ENCODE measurements around the gene KCNMB1. TPM values are rescaled to one million over a fixed set of nuclear protein-coding genes. Genes with fewer than 3 reads are reported as not detected.
A peak's percentile ranks its signal among the peaks of the same experiment; 100 is the strongest.

Gene KCNMB1
- total and polyA plus RNA-seq, 3 experiments from 2014 or later: not detected

- H3K4me1 Mint-ChIP-seq: peaks cover 0 to 2% (median 0%) of the 10 kb centered on the region in 3 donors
- H3K27me3 Mint-ChIP-seq: peaks cover 3 to 29% of the 10 kb centered on the region in 2 donors
- POLR2A ChIA-PET: no interaction called here
- CTCF ChIA-PET: interaction anchor here (1.5 kb wide), 1 partner anchor 10 kb away, joined by 4 read pairs; no protein-coding TSS in a partner anchor
- no peak for DNase-seq
- H3K36me3 Mint-ChIP-seq: peaks cover 0 to 3% (median 0%) of the 10 kb centered on the region in 3 donors
- no peaks in the 10 kb centered on the region for H3K9me3 ChIP-seq (ENCODE audit: low read length)
- no peak overlapping the region for H3K27ac ChIP-seq (ENCODE audit: low read depth, low read length)
- no peaks in the 10 kb centered on the region for H3K4me1 ChIP-seq (ENCODE audit: insufficient read depth, low read length)
- H3K27ac Mint-ChIP-seq: no peak overlapping the region
- no peak overlapping the region for H3K4me3 ChIP-seq (ENCODE audit: low read length)
- no peaks in the 10 kb centered on the region for H3K27me3 ChIP-seq (ENCODE audit: insufficient read depth, low read length, poor library complexity, severe bottlenecking)
- H3K36me3 ChIP-seq (ENCODE audit: insufficient read depth, low read length): no peaks in the 10 kb centered on the region
- no peak overlapping the region for H3K4me3 Mint-ChIP-seq
- no peaks in the 10 kb centered on the region for H3K9me3 Mint-ChIP-seq
Observed at GRCh38 chr5:170430866-170431437, 41.8 kb upstream of the KCNMB1 start.

- Histone ChIP-seq H3K27ac (ENCODE audit: low read depth, low read length) (no peak overlapping the region), H3K4me1 (ENCODE audit: insufficient read depth, low read length) (no peaks in the 10 kb centered on the region), H3K4me3 (ENCODE audit: low read length) (no peak overlapping the region), H3K9me3 (ENCODE audit: low read length) (no peaks in the 10 kb centered on the region), H3K27me3 (ENCODE audit: insufficient read depth, low read length, poor library complexity, severe bottlenecking) (no peaks in the 10 kb centered on the region), H3K36me3 (ENCODE audit: insufficient read depth, low read length) (no peaks in the 10 kb centered on the region)
- POLR2A ChIA-PET: no interaction called here
- Mint-ChIP-seq H3K36me3 (peaks cover 0 to 3% (median 0%) of the 10 kb centered on the region in 3 donors), H3K27me3 (peaks cover 3 to 29% of the 10 kb centered on the region in 2 donors), H3K4me1 (peaks cover 0 to 2% (median 0%) of the 10 kb centered on the region in 3 donors), H3K27ac (peak overlapping the region in 1 of 8 donors; percentile 79), H3K9me3 (no peaks in the 10 kb centered on the region), H3K4me3 (no peak overlapping the region)
- CTCF ChIA-PET: no interaction called here
- DNase-seq: no peak
Observed at GRCh38 chr5:170430256-170430655, 41.1 kb upstream of the KCNMB1 start.

GRCh38 chr5:170429014-170429413 is 39.8 kb upstream of the KCNMB1 start:
- no peaks in the 10 kb centered on the region for H3K9me3 Mint-ChIP-seq
- H3K4me3 ChIP-seq (ENCODE audit: low read length): no peak overlapping the region
- H3K27me3 Mint-ChIP-seq: peaks cover 6 to 31% of the 10 kb centered on the region in 2 donors
- no peaks in the 10 kb centered on the region for H3K9me3 ChIP-seq (ENCODE audit: low read length)
- peaks cover 0 to 3% (median 0%) of the 10 kb centered on the region in 3 donors for H3K36me3 Mint-ChIP-seq
- no peaks in the 10 kb centered on the region for H3K36me3 ChIP-seq (ENCODE audit: insufficient read depth, low read length)
- H3K27me3 ChIP-seq (ENCODE audit: insufficient read depth, low read length, poor library complexity, severe bottlenecking): no peaks in the 10 kb centered on the region
- H3K27ac Mint-ChIP-seq: no peak overlapping the region
- no peaks in the 10 kb centered on the region for H3K4me1 Mint-ChIP-seq
- CTCF ChIA-PET: no interaction called here
- POLR2A ChIA-PET: no interaction called here
- H3K4me3 Mint-ChIP-seq: no peak overlapping the region
- no peak for DNase-seq
- no peaks in the 10 kb centered on the region for H3K4me1 ChIP-seq (ENCODE audit: insufficient read depth, low read length)
- H3K27ac ChIP-seq (ENCODE audit: low read depth, low read length): no peak overlapping the region

- ChIA-PET POLR2A (no interaction called here), CTCF (no interaction called here)
- no peak overlapping the region for H3K4me3 ChIP-seq (ENCODE audit: low read length)
- Mint-ChIP-seq H3K4me1 (no peaks in the 10 kb centered on the region), H3K36me3 (peaks cover 0 to 2% (median 0%) of the 10 kb centered on the region in 3 donors), H3K4me3 (no peak overlapping the region), H3K27me3 (peaks cover 6 to 32% of the 10 kb centered on the region in 2 donors), H3K9me3 (no peaks in the 10 kb centered on the region), H3K27ac (peak overlapping the region in 1 of 8 donors; percentile 21)
- H3K36me3 ChIP-seq (ENCODE audit: insufficient read depth, low read length): no peaks in the 10 kb centered on the region
- H3K27me3 ChIP-seq (ENCODE audit: insufficient read depth, low read length, poor library complexity, severe bottlenecking): no peaks in the 10 kb centered on the region
- no peaks in the 10 kb centered on the region for H3K9me3 ChIP-seq (ENCODE audit: low read length)
- no peaks in the 10 kb centered on the region for H3K4me1 ChIP-seq (ENCODE audit: insufficient read depth, low read length)
- H3K27ac ChIP-seq (ENCODE audit: low read depth, low read length): no peak overlapping the region
- no peak for DNase-seq
Observed at GRCh38 chr5:170427672-170428236, 38.6 kb upstream of the KCNMB1 start.

- Histone ChIP-seq H3K36me3 (ENCODE audit: insufficient read depth, low read length) (no peaks in the 10 kb centered on the region), H3K4me3 (ENCODE audit: low read length) (no peak overlapping the region), H3K9me3 (ENCODE audit: low read length) (no peaks in the 10 kb centered on the region), H3K27me3 (ENCODE audit: insufficient read depth, low read length, poor library complexity, severe bottlenecking) (no peaks in the 10 kb centered on the region), H3K4me1 (ENCODE audit: insufficient read depth, low read length) (no peaks in the 10 kb centered on the region), H3K27ac (ENCODE audit: low read depth, low read length) (no peak overlapping the region)
- H3K9me3 Mint-ChIP-seq: no peaks in the 10 kb centered on the region
- POLR2A ChIA-PET: no interaction called here
- CTCF ChIA-PET: interaction anchor here (1.3 to 1.9 kb wide), 2 partner anchors 8 to 326 kb away, joined by 4 to 6 read pairs; no protein-coding TSS in a partner anchor
- H3K4me3 Mint-ChIP-seq: no peak overlapping the region
- peaks cover 6 to 29% of the 10 kb centered on the region in 2 donors for H3K27me3 Mint-ChIP-seq
- H3K4me1 Mint-ChIP-seq: no peaks in the 10 kb centered on the region
- no peaks in the 10 kb centered on the region for H3K36me3 Mint-ChIP-seq
- no peak for DNase-seq
- H3K27ac Mint-ChIP-seq: no peak overlapping the region
Observed at GRCh38 chr5:170426786-170427185, 37.6 kb upstream of the KCNMB1 start.

GRCh38 chr5:170426149-170426767 is 37.1 kb upstream of the KCNMB1 start:
- ChIA-PET POLR2A (no interaction called here), CTCF (interaction anchor here (1.3 to 1.9 kb wide), 2 partner anchors 9 to 325 kb away, joined by 4 to 6 read pairs; no protein-coding TSS in a partner anchor)
- H3K9me3 ChIP-seq (ENCODE audit: low read length): no peaks in the 10 kb centered on the region
- H3K36me3 ChIP-seq (ENCODE audit: insufficient read depth, low read length): no peaks in the 10 kb centered on the region
- H3K27ac ChIP-seq (ENCODE audit: low read depth, low read length): no peak overlapping the region
- no peaks in the 10 kb centered on the region for H3K4me1 ChIP-seq (ENCODE audit: insufficient read depth, low read length)
- no peak overlapping the region for H3K4me3 ChIP-seq (ENCODE audit: low read length)
- H3K9me3 Mint-ChIP-seq: no peaks in the 10 kb centered on the region
- DNase-seq: no peak
- no peak overlapping the region for H3K4me3 Mint-ChIP-seq
- no peaks in the 10 kb centered on the region for H3K4me1 Mint-ChIP-seq
- H3K27me3 Mint-ChIP-seq: peaks cover 6 to 29% of the 10 kb centered on the region in 2 donors
- H3K27ac Mint-ChIP-seq: no peak overlapping the region
- no peaks in the 10 kb centered on the region for H3K27me3 ChIP-seq (ENCODE audit: insufficient read depth, low read length, poor library complexity, severe bottlenecking)
- H3K36me3 Mint-ChIP-seq: no peaks in the 10 kb centered on the region

GRCh38 chr5:170425731-170426130 is 36.6 kb upstream of the KCNMB1 start:
- peaks cover 1 to 2% (median 2%) of the 10 kb centered on the region in 3 donors for H3K4me1 Mint-ChIP-seq
- peaks cover 6 to 29% of the 10 kb centered on the region in 2 donors for H3K27me3 Mint-ChIP-seq
- H3K27ac Mint-ChIP-seq: no peak overlapping the region
- no peak for DNase-seq
- no peaks in the 10 kb centered on the region for H3K9me3 ChIP-seq (ENCODE audit: low read length)
- no peak overlapping the region for H3K4me3 Mint-ChIP-seq
- H3K4me3 ChIP-seq (ENCODE audit: low read length): no peak overlapping the region
- H3K27ac ChIP-seq (ENCODE audit: low read depth, low read length): no peak overlapping the region
- H3K36me3 ChIP-seq (ENCODE audit: insufficient read depth, low read length): no peaks in the 10 kb centered on the region
- no peaks in the 10 kb centered on the region for H3K27me3 ChIP-seq (ENCODE audit: insufficient read depth, low read length, poor library complexity, severe bottlenecking)
- POLR2A ChIA-PET: no interaction called here
- no peaks in the 10 kb centered on the region for H3K36me3 Mint-ChIP-seq
- no peaks in the 10 kb centered on the region for H3K9me3 Mint-ChIP-seq
- H3K4me1 ChIP-seq (ENCODE audit: insufficient read depth, low read length): no peaks in the 10 kb centered on the region
- CTCF ChIA-PET: interaction anchor here (1.0 to 1.9 kb wide), 5 partner anchors 8 to 325 kb away, joined by 3 to 6 read pairs (median 4); no protein-coding TSS in a partner anchor

- no peak overlapping the region for H3K4me3 Mint-ChIP-seq
- H3K36me3 ChIP-seq (ENCODE audit: insufficient read depth, low read length): no peaks in the 10 kb centered on the region
- H3K4me1 Mint-ChIP-seq: peaks cover 2 to 4% (median 4%) of the 10 kb centered on the region in 3 donors
- H3K27ac Mint-ChIP-seq: no peak overlapping the region
- ChIA-PET POLR2A (no interaction called here), CTCF (interaction anchor here (1.0 to 1.5 kb wide), 5 partner anchors 9 to 198 kb away, joined by 3 to 6 read pairs (median 4); no protein-coding TSS in a partner anchor)
- H3K4me3 ChIP-seq (ENCODE audit: low read length): no peak overlapping the region
- H3K27me3 Mint-ChIP-seq: peaks cover 6 to 19% of the 10 kb centered on the region in 2 donors
- DNase-seq: no peak
- no peaks in the 10 kb centered on the region for H3K4me1 ChIP-seq (ENCODE audit: insufficient read depth, low read length)
- no peaks in the 10 kb centered on the region for H3K36me3 Mint-ChIP-seq
- no peaks in the 10 kb centered on the region for H3K9me3 ChIP-seq (ENCODE audit: low read length)
- H3K9me3 Mint-ChIP-seq: no peaks in the 10 kb centered on the region
- no peaks in the 10 kb centered on the region for H3K27me3 ChIP-seq (ENCODE audit: insufficient read depth, low read length, poor library complexity, severe bottlenecking)
- no peak overlapping the region for H3K27ac ChIP-seq (ENCODE audit: low read depth, low read length)
Observed at GRCh38 chr5:170424629-170425028, 35.5 kb upstream of the KCNMB1 start.

All from CD8-positive, alpha-beta memory T cell (primary cell).